ENCODE results near the gene SHMT1. TPM values are rescaled to one million over a fixed set of nuclear protein-coding genes. Genes with fewer than 3 reads are reported as not detected.
A peak's percentile ranks its signal among the peaks of the same experiment; 100 is the strongest.

Gene SHMT1
- total and polyA plus RNA-seq, 3 donors from 2014 or later = 36.4 to 48.1 (median 45.9) TPM

- intact Hi-C loops (cut with DNase I; ENCODE audit: low total_unique reads) = loop anchor here (10.0 kb wide), 1 partner anchor 79 kb away; no protein-coding TSS in a partner anchor
- DNase-seq = no peak
- H3K27ac ChIP-seq = no peak overlapping the region
- TF ChIP-seq POLR2A (IDR thresholded peaks at IDR 0.05) (no peak), CTCF (IDR thresholded peaks at IDR 0.05) (no peak)
- 63 to 64% methylated on average over 6 of the region's 6 CpGs for WGBS, 2 donors
- peaks cover 7% of the 10 kb centered on the region for H3K4me1 ChIP-seq
- H3K4me3 ChIP-seq = peak overlapping the region; percentile 54 to 93
- no peaks in the 10 kb centered on the region for H3K27me3 ChIP-seq
- H3K36me3 ChIP-seq (ENCODE audit: low read depth, missing control alignments) = no peaks in the 10 kb centered on the region
- H3K9me3 ChIP-seq = no peaks in the 10 kb centered on the region
Measured at GRCh38 chr17:18364166-18364565, 816 bp upstream of the SHMT1 start.

- peak overlapping the region; percentile 46 to 77 for H3K27ac ChIP-seq
- peak; percentile 89 for DNase-seq
- peak overlapping the region; percentile 54 to 93 for H3K4me3 ChIP-seq
- H3K36me3 ChIP-seq (ENCODE audit: low read depth, missing control alignments) = no peaks in the 10 kb centered on the region
- 3% methylated on average over 14 of the region's 14 CpGs for WGBS, 2 donors
- no peaks in the 10 kb centered on the region for H3K27me3 ChIP-seq
- peaks cover 7% of the 10 kb centered on the region for H3K4me1 ChIP-seq
- intact Hi-C loops (cut with DNase I; ENCODE audit: low total_unique reads) = loop anchor here (10.0 kb wide), 1 partner anchor 78 kb away; no protein-coding TSS in a partner anchor
- TF ChIP-seq POLR2A (IDR thresholded peaks at IDR 0.05) = no peak
- no peak for TF ChIP-seq CTCF (IDR thresholded peaks at IDR 0.05)
- H3K9me3 ChIP-seq = no peaks in the 10 kb centered on the region
Measured at GRCh38 chr17:18362698-18363100, 651 bp downstream of the SHMT1 start.

GRCh38 chr17:18361837-18362697 is 1.3 kb downstream of the SHMT1 start:
- Histone ChIP-seq H3K4me3 (peak overlapping the region; percentile 54 to 93), H3K9me3 (no peaks in the 10 kb centered on the region)
- WGBS, 2 donors = 49 to 52% methylated on average over 13 to 15 of the region's 15 CpGs

GRCh38 chr17:18360518-18360917 is 2.8 kb downstream of the SHMT1 start:
- Histone ChIP-seq H3K4me3 (no peak overlapping the region), H3K4me1 (peaks cover 7% of the 10 kb centered on the region), H3K36me3 (ENCODE audit: low read depth, missing control alignments) (no peaks in the 10 kb centered on the region), H3K27me3 (no peaks in the 10 kb centered on the region), H3K9me3 (no peaks in the 10 kb centered on the region), H3K27ac (no peak overlapping the region)
- 81 to 87% methylated on average over 7 to 8 of the region's 8 CpGs for WGBS, 2 donors
- intact Hi-C loops (cut with DNase I; ENCODE audit: low total_unique reads) = loop anchor here (10.0 kb wide), 1 partner anchor 76 kb away; no protein-coding TSS in a partner anchor
- DNase-seq = no peak
- no peak for TF ChIP-seq POLR2A (IDR thresholded peaks at IDR 0.05)
- no peak for TF ChIP-seq CTCF (IDR thresholded peaks at IDR 0.05)

More at GRCh38 chr17:18361837-18362697, 1.3 kb downstream of the SHMT1 start:
- H3K4me1 ChIP-seq = peaks cover 7% of the 10 kb centered on the region
- DNase-seq = no peak
- H3K27ac ChIP-seq = peak overlapping the region; percentile 32 to 46
- intact Hi-C loops (cut with DNase I; ENCODE audit: low total_unique reads) = loop anchor here (10.0 kb wide), 1 partner anchor 77 kb away; no protein-coding TSS in a partner anchor
- no peaks in the 10 kb centered on the region for H3K27me3 ChIP-seq
- TF ChIP-seq POLR2A (IDR thresholded peaks at IDR 0.05) (no peak), CTCF (IDR thresholded peaks at IDR 0.05) (no peak)
- H3K36me3 ChIP-seq (ENCODE audit: low read depth, missing control alignments) = no peaks in the 10 kb centered on the region
